Glomerular visceral epithelial cell (primary cell): ENCODE data around the gene FAM200A.
"Not testable (repeated sequence)": the region's sequence is repeated elsewhere in the genome, so short reads cannot be mapped to it uniquely, and the experiment has no call there.

Experiments
- DNase-seq: peaks from one replicate; pipeline ENCODE4 v3.0.0-alpha.2; 2016; ENCODE audit errors: extremely low spot score

Gene FAM200A

DNA sequence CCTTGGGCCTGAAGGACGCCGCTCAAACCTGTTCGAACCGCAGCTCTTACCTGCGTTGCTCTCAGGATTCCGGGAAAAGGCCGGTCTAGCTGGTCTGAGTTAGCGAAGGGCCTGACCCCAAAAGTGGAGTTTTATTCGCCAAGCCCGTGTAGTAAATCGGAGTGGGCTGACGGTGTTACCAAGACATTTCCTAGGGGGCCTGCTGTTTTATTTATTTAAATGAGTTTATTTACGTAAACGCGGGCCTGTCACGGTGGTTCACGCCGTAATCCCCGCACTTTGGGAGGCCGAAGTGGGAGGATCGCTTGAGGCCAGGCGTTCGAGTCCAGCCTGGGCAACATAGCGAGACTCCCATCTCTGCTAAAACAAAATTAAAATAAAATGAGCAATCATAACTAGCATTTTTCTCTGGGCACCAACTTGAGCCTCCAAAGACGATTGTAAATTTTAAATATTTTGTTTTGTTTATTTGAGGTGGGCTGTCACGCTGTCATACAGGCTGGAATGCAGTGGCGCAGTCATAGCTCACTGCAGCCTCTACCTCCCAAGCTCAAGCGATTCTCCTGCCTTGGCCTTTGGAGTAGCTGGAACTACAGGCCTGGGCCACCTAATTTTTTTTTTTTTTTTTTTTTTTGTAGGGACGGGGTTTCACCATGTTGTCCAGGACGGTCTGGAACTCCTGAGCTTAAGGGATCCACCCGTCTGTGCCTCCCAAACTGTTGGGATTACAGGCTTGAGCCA is 7.4 kb upstream of the FAM200A start:
- DNase-seq, result peak; percentile 31

GRCh38 chr7:99558306-99559174 is 6.6 kb upstream of the FAM200A start, which contains the start of gene ZNF655:
Gene ZNF655, plus strand, starts transcription at chr7:99558642. Its CDS starts 1,918 bp downstream, at chr7:99560560.
- peak; percentile 80 for DNase-seq

GRCh38 chr7:99557940-99558305 is 6.0 kb upstream of the FAM200A start:
- DNase-seq, result no peak

GRCh38 chr7:99557196-99557607 is 5.3 kb upstream of the FAM200A start:
- no peak for DNase-seq

DNA sequence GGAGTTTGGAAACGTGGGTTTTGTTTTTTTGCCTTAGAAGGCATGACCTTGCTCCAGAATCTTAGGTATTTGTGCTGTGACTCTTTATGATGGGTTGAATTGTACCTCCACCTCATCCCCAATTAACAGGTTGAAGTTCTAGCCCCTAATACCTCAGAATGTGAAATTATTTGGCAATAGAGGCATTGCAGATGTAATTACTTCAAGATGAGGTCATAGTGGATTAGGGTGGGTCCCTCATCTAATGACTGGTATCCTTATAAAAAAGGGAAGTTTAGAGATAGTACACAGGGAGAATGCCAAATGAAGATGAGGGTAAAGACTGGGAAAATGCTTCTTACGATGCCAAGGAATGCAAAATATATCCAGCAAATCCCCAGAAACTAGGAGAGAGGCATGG is 3.0 kb upstream of the FAM200A start:
- no peak for DNase-seq

- no peak for DNase-seq
Measured at GRCh38 chr7:99553039-99553438, 1.1 kb upstream of the FAM200A start.

- DNase-seq, result no peak
Measured at GRCh38 chr7:99551334-99551733, 580 bp downstream of the FAM200A start.

- DNase-seq, result not testable (repeated sequence)
Measured at GRCh38 chr7:99549545-99549944, 2.4 kb downstream of the FAM200A start.

DNA sequence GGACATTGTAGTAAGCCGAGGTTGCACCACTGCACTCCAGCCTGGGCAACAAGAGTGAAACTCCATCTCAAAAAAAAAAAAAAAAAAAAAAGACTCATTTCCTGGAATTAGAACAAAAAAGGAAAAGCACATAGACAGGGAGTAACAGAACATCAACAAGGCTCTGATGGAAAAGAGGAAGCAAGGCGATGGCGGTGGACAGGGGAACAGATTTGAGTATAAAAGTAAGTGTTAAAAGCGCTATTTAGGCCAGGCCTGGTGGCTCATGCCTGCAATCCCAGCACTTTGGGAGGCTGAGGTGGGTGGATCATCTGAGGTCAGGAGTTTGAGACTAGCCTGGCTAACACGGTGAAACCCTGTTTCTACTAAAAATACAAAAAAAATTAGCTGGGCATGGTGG is 6.6 kb downstream of the FAM200A start:
- DNase-seq, result not testable (repeated sequence)

GRCh38 chr7:99543916-99544315 is 8.0 kb downstream of the FAM200A start:
- no peak for DNase-seq

GRCh38 chr7:99543081-99543671 is 8.7 kb downstream of the FAM200A start:
- no peak for DNase-seq

- no peak for DNase-seq
Measured at GRCh38 chr7:99541212-99541611, 10.7 kb downstream of the FAM200A start.

- no peak for DNase-seq
Measured at GRCh38 chr7:99540542-99540941, 11.4 kb downstream of the FAM200A start.

DNA sequence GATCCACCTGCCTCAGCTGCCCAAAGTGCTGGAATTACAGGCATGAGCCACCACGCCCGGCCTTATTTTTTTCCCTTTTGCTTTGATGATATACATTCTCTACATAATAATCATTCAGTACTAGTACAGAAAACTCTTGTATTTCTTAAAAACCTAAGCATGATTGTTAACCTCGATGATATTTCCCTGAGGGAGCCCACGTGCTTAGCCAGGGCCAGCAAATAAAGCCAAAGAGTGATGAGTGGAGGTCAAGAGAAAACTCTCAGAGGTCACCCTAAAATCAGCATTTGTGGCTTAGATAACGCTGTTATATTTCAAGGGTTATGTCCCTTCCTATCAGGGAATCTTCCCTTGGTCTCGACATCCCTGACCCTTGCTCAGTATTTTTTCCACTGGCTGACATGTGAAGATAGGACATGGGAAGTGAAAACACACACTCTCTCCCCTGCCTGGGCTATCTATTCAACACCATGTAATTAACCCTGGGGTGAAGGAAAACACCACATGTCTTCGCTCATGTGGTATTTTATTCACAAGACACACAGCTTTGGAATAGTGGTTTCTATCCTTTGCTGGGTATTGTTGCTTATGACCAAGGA is 12.6 kb downstream of the FAM200A start:
- no peak for DNase-seq

DNA sequence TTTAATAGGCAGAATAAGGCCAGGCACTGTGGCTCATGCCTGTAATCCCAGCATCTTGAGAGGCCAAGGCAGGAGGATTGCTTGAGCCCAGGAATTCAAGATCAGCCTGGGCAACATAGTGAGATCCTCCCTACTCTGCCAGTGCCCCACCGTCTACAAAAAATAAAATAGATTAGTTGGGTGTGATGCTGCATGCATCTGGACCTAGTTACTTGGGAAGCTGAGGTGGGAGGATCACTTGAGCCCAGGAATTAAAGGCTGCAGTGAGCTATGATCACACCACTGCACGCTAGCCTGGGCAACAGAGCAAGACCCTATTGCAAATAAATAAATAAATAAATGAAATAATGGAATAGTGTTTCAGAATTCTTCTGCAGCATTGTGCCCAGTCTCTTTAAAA is 16.2 kb downstream of the FAM200A start:
- DNase-seq, result no peak

GRCh38 chr7:99531354-99531765 is 20.6 kb downstream of the FAM200A start:
- no peak for DNase-seq

- no peak for DNase-seq
Measured at GRCh38 chr7:99525713-99526440, 26.0 kb downstream of the FAM200A start.

DNA sequence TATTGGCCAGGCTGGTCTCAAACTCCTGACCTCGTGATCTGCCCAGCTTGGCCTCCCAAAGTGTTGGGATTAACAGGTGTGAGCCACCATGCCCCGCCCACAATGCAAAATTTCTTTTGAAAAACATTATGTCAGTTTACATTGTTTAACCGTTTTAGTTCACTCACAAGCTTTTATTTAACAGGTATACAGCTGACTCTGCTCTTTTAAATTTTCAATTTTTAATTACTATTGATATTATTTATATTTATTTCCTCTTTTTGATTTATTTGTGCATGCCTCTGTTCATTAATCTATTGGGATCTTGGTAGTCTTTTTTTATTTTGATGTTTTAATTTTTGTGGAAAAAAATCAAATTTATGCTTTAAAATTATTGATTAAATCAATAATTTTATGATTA is 30.5 kb downstream of the FAM200A start:
- DNase-seq, result no peak

DNA sequence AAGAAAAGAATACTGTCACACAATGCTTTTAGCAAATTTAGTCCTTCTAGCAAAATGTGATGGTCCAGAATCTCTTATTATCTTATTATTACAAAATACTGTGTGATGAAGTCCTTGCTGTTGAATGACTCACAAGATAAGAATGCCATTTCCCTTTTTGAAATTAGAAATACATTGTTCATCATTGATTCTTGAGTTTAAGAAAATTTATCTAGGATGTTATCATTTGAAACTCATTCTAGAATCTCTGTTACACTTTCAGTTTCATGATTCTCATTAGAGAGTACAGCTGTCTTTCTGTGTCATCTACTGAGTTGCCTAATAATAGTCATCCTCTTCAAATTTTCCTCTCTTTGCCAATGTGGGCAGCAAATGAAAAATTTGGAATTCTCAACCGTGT is 37.9 kb downstream of the FAM200A start:
- no peak for DNase-seq

DNA sequence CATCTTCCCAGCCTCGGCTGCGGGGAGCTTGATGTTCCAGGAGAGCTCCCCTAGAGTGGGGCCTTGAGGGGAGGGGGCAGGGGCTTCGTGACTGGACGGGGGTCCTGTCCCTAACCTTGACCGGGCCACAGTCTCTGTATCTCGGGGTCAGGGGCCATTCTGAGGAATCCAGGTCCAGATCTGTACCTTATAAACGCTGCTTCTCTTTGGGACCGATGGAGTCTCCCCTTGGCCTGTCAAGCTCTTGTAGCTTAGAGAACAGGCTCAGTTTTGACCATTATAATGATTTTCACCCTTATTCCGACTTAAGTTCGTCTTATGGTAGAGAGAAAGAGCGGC is 46.6 kb downstream of the FAM200A start:
- DNase-seq, result peak; percentile 11

DNA sequence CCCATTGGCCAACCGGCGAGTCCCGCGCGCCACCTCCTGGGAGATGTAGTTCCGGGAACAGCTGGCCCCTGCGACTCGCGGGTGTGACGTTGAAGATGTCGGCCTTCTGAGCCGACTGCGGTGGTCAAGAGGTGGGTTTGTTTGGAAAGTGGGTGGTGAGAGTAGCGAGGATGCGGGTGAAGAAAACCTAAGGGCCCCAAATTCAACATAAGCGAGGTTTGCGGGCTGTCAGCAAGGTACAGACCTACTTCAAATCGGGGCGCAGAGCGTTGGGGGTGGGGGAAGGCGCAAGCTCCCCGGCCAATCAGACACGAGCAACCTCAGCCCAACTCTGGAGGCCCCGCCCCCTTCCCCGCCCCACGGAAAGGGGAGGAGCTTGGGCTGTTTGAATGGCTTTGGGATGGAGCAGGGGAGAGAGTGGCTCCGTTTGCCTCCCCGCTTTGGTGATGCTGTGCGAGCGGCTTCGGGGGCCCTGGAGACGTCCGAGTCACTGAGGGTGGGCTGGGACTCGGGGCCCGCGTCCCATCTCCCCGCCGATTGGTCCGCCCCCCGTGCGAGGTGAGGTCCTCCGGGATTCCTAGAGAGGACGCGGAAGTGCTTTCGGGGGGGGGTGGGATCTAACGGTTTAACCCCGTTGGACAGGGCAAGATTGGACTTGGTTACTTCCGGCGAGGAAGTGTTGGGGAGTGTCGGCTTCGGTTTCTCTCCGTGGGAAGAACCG is 47.2 kb downstream of the FAM200A start, which contains the start of gene ZKSCAN5:
ZKSCAN5 (plus strand) TSS at position 60 of the 721 bp plus-strand sequence. CDS start 1,383 bp downstream, outside the sequence.
- peak; percentile 96 for DNase-seq
